Measurements from ENCODE around the gene PTPRN2.
"Not testable (repeated sequence)": the region's sequence is repeated elsewhere in the genome, so short reads cannot be mapped to it uniquely, and the experiment has no call there.

Gene PTPRN2

DNA sequence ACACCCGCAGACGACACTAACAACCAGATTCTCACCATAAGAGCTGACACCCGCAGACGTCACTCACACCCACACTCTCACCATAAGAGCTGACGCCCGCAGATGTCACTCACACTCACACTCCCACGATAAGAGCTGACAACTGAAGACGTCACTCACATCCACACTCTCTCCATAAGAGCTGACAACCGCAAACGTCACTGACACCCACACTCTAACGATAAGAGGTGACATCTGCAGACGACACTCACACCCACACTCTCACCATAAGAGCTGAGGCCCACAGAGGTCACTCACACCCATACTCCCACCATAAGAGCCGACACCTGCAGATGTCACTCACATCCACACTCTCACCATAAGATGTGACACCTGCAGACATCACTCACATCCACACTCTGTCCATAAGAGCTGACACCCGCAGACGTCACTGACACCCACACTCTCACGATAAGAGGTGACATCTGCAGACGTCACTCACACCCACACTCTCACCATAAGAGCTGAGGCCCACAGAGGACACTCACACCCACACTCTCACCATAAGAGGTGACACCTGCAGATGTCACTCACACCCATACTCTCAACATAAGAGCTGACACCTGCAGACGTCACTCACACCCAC is 255.7 kb downstream of the PTPRN2 start:
- not testable (repeated sequence) for H3K36me3 ChIP-seq (ENCODE audit: control insufficient read depth in 2 of 2, insufficient read depth in 2 of 2, low read length in 2 of 2); H3K27me3 ChIP-seq (ENCODE audit: control insufficient read depth in 2 of 2, insufficient read depth in 2 of 2, low read length in 2 of 2); H3K9ac ChIP-seq (ENCODE audit: low read depth in 1 of 2, low read length in 2 of 2); H3K4me3 ChIP-seq (ENCODE audit: low read length in 2 of 2); H3K9me3 ChIP-seq (ENCODE audit: control insufficient read depth in 2 of 2, low read length in 2 of 2); H3K4me1 ChIP-seq (ENCODE audit: control insufficient read depth in 2 of 2, insufficient read depth in 2 of 2, low read length in 2 of 2); H3K27ac ChIP-seq (ENCODE audit: low read depth in 2 of 2, low read length in 2 of 2)

DNA sequence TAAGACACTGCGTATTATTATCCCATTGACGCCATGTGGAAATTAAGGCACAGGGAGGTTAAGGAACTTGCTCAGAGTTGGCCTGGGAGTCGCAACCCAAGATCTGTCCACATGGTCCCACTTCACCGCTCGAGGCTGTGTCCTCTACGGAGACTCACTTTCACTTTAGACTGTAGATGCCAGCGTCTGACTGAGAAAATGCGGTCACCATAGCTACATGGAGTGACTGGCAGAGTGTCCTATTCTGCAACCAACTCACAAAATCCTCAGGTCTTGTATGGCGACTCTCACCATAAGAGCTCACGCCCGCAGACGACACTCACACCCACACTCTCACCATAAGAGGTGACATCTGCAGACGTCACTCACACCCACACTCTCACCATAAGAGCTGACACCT is 257.9 kb downstream of the PTPRN2 start:
- peaks cover 4% of the 10 kb centered on the region in 2 donors for H3K9me3 ChIP-seq (ENCODE audit: control insufficient read depth in 2 of 2, low read length in 2 of 2)
- no peak overlapping the region for H3K9ac ChIP-seq (ENCODE audit: low read depth in 1 of 2, low read length in 2 of 2)
- H3K27ac ChIP-seq (ENCODE audit: low read depth in 2 of 2, low read length in 2 of 2) = no peak overlapping the region
- no peaks in the 10 kb centered on the region for H3K27me3 ChIP-seq (ENCODE audit: control insufficient read depth in 2 of 2, insufficient read depth in 2 of 2, low read length in 2 of 2)
- no peaks in the 10 kb centered on the region for H3K4me1 ChIP-seq (ENCODE audit: control insufficient read depth in 2 of 2, insufficient read depth in 2 of 2, low read length in 2 of 2)
- no peaks in the 10 kb centered on the region for H3K36me3 ChIP-seq (ENCODE audit: control insufficient read depth in 2 of 2, insufficient read depth in 2 of 2, low read length in 2 of 2)
- H3K4me3 ChIP-seq (ENCODE audit: low read length in 2 of 2) = no peak overlapping the region

DNA sequence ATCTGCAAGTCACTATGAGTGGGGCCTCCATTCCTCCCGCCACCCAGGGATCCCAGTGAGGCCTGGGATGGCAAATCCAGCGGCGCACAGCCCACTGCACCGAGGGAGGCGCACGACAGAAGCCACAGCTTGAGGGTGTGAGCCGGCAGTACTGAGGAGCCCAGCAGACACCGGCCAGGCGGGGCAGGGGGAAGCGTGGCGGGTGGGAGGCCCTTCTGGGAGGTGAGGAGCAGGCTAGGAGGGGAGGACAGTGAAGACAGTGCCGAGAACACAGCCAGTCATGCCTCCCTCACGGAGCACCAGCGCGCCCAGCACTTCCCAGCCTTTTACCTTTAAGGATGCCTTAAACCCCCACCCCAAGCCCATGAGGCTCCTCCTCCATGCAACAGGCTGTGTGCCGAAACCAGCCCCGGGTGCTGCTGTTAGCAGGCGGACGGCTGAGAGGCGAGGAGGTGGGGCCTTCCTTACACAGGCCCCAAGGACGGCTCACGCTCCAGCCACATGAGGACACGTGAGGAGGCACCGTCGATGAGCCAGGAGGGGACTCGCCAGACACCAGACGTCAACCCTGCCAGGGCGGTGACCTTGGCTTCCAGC is 258.5 kb downstream of the PTPRN2 start:
- Histone ChIP-seq H3K9me3 (ENCODE audit: control insufficient read depth in 2 of 2, low read length in 2 of 2) (peaks cover 4% of the 10 kb centered on the region in 2 donors), H3K36me3 (ENCODE audit: control insufficient read depth in 2 of 2, insufficient read depth in 2 of 2, low read length in 2 of 2) (no peaks in the 10 kb centered on the region), H3K27me3 (ENCODE audit: control insufficient read depth in 2 of 2, insufficient read depth in 2 of 2, low read length in 2 of 2) (no peaks in the 10 kb centered on the region), H3K9ac (ENCODE audit: low read depth in 1 of 2, low read length in 2 of 2) (no peak overlapping the region), H3K4me1 (ENCODE audit: control insufficient read depth in 2 of 2, insufficient read depth in 2 of 2, low read length in 2 of 2) (no peaks in the 10 kb centered on the region), H3K27ac (ENCODE audit: low read depth in 2 of 2, low read length in 2 of 2) (no peak overlapping the region), H3K4me3 (ENCODE audit: low read length in 2 of 2) (no peak overlapping the region)

DNA sequence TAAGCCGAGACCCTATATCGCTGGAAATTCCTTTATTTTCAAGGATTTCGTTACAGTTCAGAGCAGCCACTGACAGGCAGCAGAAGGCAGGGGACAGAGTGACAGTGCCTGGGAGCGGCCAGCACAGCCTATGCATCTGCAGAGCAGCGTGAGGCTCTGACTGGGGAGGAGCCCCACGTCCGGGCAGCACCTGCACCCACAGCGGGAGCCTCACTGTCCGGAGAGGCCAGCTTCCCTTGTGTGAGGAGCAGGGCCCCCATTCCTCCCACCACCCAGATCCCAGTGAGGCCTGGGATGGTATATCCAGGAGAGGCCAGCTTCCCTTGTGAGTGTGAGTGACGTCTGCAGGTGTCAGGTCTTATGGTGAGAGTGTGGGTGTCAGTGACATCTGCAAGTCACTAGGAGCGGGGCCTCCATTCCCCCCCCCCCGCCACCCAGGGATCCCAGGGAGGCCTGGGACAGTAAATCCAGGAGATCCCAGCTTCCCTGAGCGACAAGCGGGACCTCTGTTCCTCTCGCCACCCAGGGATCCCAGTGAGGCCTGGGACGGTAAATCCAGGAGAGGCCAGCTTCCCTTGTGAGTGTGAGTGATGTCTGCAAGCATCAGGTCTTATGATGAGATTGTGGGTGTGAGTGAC is 259.1 kb downstream of the PTPRN2 start:
- Histone ChIP-seq H3K9ac (ENCODE audit: low read depth in 1 of 2, low read length in 2 of 2) (no peak overlapping the region), H3K27me3 (ENCODE audit: control insufficient read depth in 2 of 2, insufficient read depth in 2 of 2, low read length in 2 of 2) (no peaks in the 10 kb centered on the region), H3K9me3 (ENCODE audit: control insufficient read depth in 2 of 2, low read length in 2 of 2) (peaks cover 4% of the 10 kb centered on the region in 2 donors), H3K4me1 (ENCODE audit: control insufficient read depth in 2 of 2, insufficient read depth in 2 of 2, low read length in 2 of 2) (no peaks in the 10 kb centered on the region), H3K36me3 (ENCODE audit: control insufficient read depth in 2 of 2, insufficient read depth in 2 of 2, low read length in 2 of 2) (no peaks in the 10 kb centered on the region), H3K4me3 (ENCODE audit: low read length in 2 of 2) (no peak overlapping the region), H3K27ac (ENCODE audit: low read depth in 2 of 2, low read length in 2 of 2) (no peak overlapping the region)

DNA sequence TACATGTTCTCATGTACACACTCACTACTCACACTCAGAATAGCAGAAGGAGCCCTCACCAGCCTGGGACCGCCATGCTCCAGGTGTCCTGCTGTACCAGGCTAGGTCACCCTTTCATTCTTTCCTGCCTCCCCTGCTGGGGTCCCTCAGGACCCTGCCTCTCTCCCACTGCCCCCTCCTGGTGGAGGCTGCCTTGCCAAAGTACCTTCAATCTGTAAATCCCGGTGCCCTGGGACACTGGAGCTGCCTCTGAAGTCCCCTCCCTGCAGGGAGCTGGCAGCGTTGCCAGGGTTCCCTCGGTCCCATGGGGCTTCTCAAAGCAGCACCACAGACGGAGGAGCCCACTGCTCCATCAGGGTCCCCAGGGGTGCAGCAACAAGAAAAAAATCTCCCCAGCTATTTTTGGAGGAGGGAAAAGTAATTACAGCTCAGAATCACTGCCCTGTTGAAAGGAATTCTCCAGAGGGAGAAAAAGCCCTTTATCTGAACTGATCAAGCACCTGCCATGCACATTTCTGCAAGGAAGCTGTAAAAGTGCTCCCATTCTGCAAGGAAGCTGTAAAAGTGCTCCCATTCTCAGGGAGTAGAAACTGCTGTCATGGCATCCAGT is 259.9 kb downstream of the PTPRN2 start:
- Histone ChIP-seq H3K4me1 (ENCODE audit: control insufficient read depth in 2 of 2, insufficient read depth in 2 of 2, low read length in 2 of 2) (no peaks in the 10 kb centered on the region), H3K36me3 (ENCODE audit: control insufficient read depth in 2 of 2, insufficient read depth in 2 of 2, low read length in 2 of 2) (no peaks in the 10 kb centered on the region), H3K4me3 (ENCODE audit: low read length in 2 of 2) (no peak overlapping the region), H3K27ac (ENCODE audit: low read depth in 2 of 2, low read length in 2 of 2) (no peak overlapping the region), H3K9ac (ENCODE audit: low read depth in 1 of 2, low read length in 2 of 2) (no peak overlapping the region), H3K9me3 (ENCODE audit: control insufficient read depth in 2 of 2, low read length in 2 of 2) (peaks cover 4% of the 10 kb centered on the region in 2 donors), H3K27me3 (ENCODE audit: control insufficient read depth in 2 of 2, insufficient read depth in 2 of 2, low read length in 2 of 2) (no peaks in the 10 kb centered on the region)

DNA sequence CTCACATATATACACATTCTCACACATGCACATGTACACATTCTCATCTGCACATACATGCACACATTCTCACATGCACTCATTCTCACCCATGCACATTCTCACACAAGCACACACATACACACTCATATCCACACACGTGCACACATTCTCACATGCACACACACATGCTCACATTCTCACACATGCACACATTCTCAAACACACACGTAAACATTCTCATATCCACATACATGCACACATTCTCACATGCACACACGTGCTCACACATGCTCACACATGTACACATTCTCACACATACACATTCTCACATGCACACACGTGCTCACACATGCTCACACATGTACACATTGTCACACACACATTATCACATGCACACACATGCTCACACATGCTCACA is 260.6 kb downstream of the PTPRN2 start:
- no peaks in the 10 kb centered on the region for H3K36me3 ChIP-seq (ENCODE audit: control insufficient read depth in 2 of 2, insufficient read depth in 2 of 2, low read length in 2 of 2)

DNA sequence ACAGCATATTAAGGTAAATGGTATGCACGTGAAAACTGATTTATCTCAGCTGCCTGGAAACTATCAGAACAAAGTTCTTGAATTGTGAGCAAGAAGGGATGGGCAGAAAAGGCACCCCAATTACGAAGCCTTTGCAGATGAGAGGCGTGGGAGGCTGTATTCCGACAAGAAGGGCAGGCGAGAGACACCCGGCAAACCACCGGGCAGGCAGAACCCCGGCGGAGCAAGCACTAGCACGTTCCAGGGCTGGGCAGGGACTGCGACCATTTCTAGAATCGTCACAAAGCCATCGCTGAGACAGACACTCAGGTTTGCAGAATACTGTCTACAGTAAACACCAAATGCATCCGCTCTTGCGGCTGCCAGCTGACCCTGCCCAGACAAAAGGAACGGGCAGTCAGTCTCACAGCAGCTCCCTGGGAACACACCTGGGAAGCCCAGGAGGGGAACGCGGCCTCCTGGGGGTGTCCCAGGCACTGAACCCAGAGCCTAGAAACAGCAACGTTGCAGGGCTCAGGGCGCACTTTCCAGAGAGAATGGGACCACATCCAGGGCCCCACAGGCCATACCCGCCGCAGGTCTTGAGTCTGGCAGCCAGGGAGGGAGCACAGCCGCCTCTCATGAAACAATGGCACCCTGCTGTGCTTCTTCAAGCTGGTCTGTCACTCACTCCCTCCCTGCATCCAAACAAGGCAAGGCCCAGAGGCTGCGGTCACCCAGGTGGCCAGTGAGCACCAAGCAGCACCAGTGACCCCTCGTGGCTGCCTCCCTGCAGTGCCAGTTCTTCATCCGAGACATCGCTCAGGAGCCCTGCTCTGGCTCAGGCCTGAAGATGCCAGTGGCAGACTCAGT is 261.9 kb downstream of the PTPRN2 start:
- Histone ChIP-seq H3K27ac (ENCODE audit: low read depth in 2 of 2, low read length in 2 of 2) (no peak overlapping the region), H3K9ac (ENCODE audit: low read depth in 1 of 2, low read length in 2 of 2) (no peak overlapping the region), H3K4me3 (ENCODE audit: low read length in 2 of 2) (no peak overlapping the region), H3K4me1 (ENCODE audit: control insufficient read depth in 2 of 2, insufficient read depth in 2 of 2, low read length in 2 of 2) (no peaks in the 10 kb centered on the region), H3K36me3 (ENCODE audit: control insufficient read depth in 2 of 2, insufficient read depth in 2 of 2, low read length in 2 of 2) (no peaks in the 10 kb centered on the region), H3K9me3 (ENCODE audit: control insufficient read depth in 2 of 2, low read length in 2 of 2) (peaks cover 0 to 4% of the 10 kb centered on the region in 2 donors), H3K27me3 (ENCODE audit: control insufficient read depth in 2 of 2, insufficient read depth in 2 of 2, low read length in 2 of 2) (no peaks in the 10 kb centered on the region)

More for the DNA sequence above, 260.6 kb downstream of the PTPRN2 start:
- no peak overlapping the region for H3K9ac ChIP-seq (ENCODE audit: low read depth in 1 of 2, low read length in 2 of 2)
- H3K27me3 ChIP-seq (ENCODE audit: control insufficient read depth in 2 of 2, insufficient read depth in 2 of 2, low read length in 2 of 2) = no peaks in the 10 kb centered on the region
- no peak overlapping the region for H3K4me3 ChIP-seq (ENCODE audit: low read length in 2 of 2)
- H3K27ac ChIP-seq (ENCODE audit: low read depth in 2 of 2, low read length in 2 of 2) = no peak overlapping the region
- no peaks in the 10 kb centered on the region for H3K4me1 ChIP-seq (ENCODE audit: control insufficient read depth in 2 of 2, insufficient read depth in 2 of 2, low read length in 2 of 2)
- H3K9me3 ChIP-seq (ENCODE audit: control insufficient read depth in 2 of 2, low read length in 2 of 2) = peaks cover 2 to 4% of the 10 kb centered on the region in 2 donors

DNA sequence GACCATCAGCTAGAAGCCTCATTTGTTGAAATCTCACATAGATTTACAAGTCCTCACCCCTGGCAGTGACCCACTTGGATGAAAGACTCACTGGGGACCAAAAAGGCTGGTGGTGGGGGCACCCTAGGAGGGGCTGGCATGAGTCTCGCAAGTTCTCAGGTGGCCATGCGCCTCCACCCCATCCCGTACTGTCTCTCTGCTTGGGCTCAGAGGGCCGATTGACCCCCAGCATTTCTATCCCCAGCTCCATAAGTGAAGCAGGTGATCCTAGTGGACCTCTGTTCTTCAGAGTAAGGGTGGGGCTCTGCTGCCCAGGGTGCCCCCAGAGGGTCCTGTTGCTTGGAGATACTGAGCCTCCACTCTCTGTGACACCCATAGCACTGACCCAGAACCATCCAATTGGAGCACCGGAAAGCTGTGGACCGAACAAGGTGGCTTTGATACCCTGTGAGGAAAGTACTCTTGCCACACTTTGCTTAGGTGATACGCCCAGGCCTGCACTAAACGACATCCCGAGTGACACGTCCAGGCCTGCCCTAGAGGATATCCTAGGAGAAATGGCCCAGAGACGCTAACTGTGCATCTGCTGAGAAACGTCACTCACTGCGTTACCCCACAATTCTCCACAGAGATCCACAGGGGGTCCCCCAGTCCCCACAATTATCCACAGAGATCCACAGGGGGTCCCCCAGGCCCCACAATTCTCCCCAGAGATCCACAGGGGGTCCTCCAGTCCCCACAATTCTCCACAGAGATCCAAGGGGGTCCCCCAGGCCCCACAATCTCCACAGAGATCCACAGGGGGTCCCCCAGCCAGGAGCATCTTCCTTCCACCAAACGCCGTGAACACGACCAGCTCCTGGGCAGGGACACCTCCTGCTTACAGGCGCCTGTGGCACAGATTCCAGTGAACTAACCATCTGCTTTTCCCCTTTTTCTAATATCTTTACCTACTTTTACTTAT is 262.9 kb downstream of the PTPRN2 start:
- H3K4me1 ChIP-seq (ENCODE audit: control insufficient read depth in 2 of 2, insufficient read depth in 2 of 2, low read length in 2 of 2) = no peaks in the 10 kb centered on the region
- H3K36me3 ChIP-seq (ENCODE audit: control insufficient read depth in 2 of 2, insufficient read depth in 2 of 2, low read length in 2 of 2) = no peaks in the 10 kb centered on the region
- no peak overlapping the region for H3K27ac ChIP-seq (ENCODE audit: low read depth in 2 of 2, low read length in 2 of 2)
- peaks cover 0 to 4% of the 10 kb centered on the region in 2 donors for H3K9me3 ChIP-seq (ENCODE audit: control insufficient read depth in 2 of 2, low read length in 2 of 2)
- H3K9ac ChIP-seq (ENCODE audit: low read depth in 1 of 2, low read length in 2 of 2) = no peak overlapping the region
- H3K27me3 ChIP-seq (ENCODE audit: control insufficient read depth in 2 of 2, insufficient read depth in 2 of 2, low read length in 2 of 2) = no peaks in the 10 kb centered on the region
- no peak overlapping the region for H3K4me3 ChIP-seq (ENCODE audit: low read length in 2 of 2)

DNA sequence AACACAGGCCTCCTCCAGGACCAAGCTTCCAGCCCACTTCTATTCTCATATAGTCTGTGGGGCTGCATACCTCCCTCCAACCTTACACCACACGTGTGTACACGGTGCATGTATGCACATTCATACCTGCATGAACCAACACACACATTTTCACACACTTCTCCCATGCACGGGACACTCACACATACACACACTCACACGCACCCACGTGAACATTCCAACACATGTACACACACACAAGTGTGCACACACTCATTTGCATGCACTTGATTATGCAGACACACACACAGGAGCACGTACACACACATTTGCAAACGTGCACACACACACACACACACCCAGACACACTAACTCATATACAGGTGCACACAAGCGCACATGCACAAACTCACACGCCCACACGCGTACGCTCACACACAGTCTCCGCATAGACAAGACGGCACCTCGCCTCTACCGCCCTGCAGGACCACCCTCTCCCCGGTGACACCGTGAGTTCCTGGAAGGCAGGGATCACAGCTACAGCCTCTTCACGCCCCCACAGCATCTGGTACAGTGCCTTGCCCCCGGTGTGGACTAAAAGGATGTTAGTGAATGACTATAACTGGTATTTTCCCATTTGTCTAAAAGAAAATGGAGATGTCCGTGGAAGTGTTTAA is 263.8 kb downstream of the PTPRN2 start:
- Histone ChIP-seq H3K36me3 (ENCODE audit: control insufficient read depth in 2 of 2, insufficient read depth in 2 of 2, low read length in 2 of 2) (no peaks in the 10 kb centered on the region), H3K9me3 (ENCODE audit: control insufficient read depth in 2 of 2, low read length in 2 of 2) (peaks cover 0 to 4% of the 10 kb centered on the region in 2 donors), H3K27ac (ENCODE audit: low read depth in 2 of 2, low read length in 2 of 2) (no peak overlapping the region)

More for the DNA sequence above, 263.8 kb downstream of the PTPRN2 start:
- Histone ChIP-seq H3K9ac (ENCODE audit: low read depth in 1 of 2, low read length in 2 of 2) (no peak overlapping the region), H3K4me3 (ENCODE audit: low read length in 2 of 2) (no peak overlapping the region), H3K27me3 (ENCODE audit: control insufficient read depth in 2 of 2, insufficient read depth in 2 of 2, low read length in 2 of 2) (no peaks in the 10 kb centered on the region), H3K4me1 (ENCODE audit: control insufficient read depth in 2 of 2, insufficient read depth in 2 of 2, low read length in 2 of 2) (no peaks in the 10 kb centered on the region)
